ENCODE measurements around the gene IGSF3. TPM values are rescaled to one million over a fixed set of nuclear protein-coding genes. Genes with fewer than 3 reads are reported as not detected.

The IGSF3 gene
- polyA plus RNA-seq, 1 donor (not counting 4 experiments of a cell fraction or from before 2014, with no cell fraction given) = 47.4 TPM

DNA sequence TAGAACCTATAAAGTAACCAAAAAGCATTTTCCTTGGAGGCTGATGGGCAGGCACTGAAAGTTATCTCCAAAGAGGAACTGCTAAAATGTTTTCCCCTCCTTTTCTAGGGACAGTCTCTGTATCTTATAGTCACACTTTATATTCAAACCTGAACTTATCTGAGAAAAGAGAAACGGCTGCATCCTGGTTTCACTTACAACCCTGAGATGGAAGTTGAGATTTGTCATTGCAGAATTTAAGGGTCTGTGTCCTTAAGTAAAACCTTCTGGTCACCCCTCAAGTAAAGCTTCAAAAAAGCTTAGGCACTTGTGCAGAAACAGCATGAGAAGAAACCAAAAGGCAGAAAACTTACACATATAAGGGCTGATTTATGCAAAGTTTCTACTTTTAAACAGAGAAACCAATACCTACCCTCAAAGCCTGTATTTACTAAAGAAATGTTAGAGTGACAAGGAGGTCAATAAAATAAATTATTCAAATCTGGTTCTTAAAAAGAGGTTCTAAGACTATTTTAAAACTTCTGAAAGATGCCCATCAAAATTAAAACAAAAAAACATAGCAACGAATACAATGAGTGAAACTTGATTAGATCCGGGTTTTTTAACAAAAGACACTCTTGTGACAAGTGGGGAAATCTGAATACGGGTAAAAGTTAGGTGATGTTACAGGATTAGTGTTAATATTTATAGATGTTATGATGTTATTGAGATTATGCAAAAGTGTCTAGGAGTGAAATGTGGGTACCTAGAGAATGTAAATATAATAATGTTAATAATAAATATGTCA is 106.6 kb downstream of the IGSF3 start:
- Histone ChIP-seq H3K9me1 (ENCODE audit: control insufficient read depth, extremely low read depth, insufficient read depth, low read length) (no peaks in the 10 kb centered on the region), H4K20me1 (ENCODE audit: control insufficient read depth, extremely low read depth, insufficient read depth, low read length) (no peaks in the 10 kb centered on the region), H3K4me3 (ENCODE audit: control insufficient read depth in 2 of 3, extremely low read depth in 1 of 3, insufficient read depth in 2 of 3, low read depth in 1 of 3, low read length in 3 of 3) (no peak overlapping the region), H3K4me1 (ENCODE audit: control insufficient read depth, extremely low read depth, insufficient read depth, low read length) (peaks cover 12% of the 10 kb centered on the region), H3K79me2 (ENCODE audit: control insufficient read depth, insufficient read depth, low read length) (peaks cover 30% of the 10 kb centered on the region), H3K27me3 (ENCODE audit: control insufficient read depth, extremely low read depth, insufficient read depth, low read length) (no peaks in the 10 kb centered on the region), H3K9me3 (ENCODE audit: control insufficient read depth, low read depth, low read length) (peaks cover 2% of the 10 kb centered on the region), H2AFZ (ENCODE audit: control insufficient read depth, low read length) (no peak overlapping the region), H3K36me3 (ENCODE audit: control insufficient read depth in 2 of 2, extremely low read depth in 1 of 2, insufficient read depth in 2 of 2, low read length in 2 of 2) (peaks cover 0 to 3% of the 10 kb centered on the region in 2 experiments), H3K9ac (ENCODE audit: control insufficient read depth, extremely low read depth, insufficient read depth, low read length) (no peak overlapping the region), H3K4me2 (ENCODE audit: control insufficient read depth, extremely low read depth, insufficient read depth, low read depth, low read length) (no peak overlapping the region), H3K27ac (ENCODE audit: control insufficient read depth, insufficient read depth, low read length) (no peak overlapping the region)
- dilution Hi-C loops (cut with MboI; ENCODE audit: extremely low pct_ligation_motif_present, low sequenced_read_pairs) = no loop called here
- FAIRE-seq = no peak
- TF ChIP-seq, protein P1, sequence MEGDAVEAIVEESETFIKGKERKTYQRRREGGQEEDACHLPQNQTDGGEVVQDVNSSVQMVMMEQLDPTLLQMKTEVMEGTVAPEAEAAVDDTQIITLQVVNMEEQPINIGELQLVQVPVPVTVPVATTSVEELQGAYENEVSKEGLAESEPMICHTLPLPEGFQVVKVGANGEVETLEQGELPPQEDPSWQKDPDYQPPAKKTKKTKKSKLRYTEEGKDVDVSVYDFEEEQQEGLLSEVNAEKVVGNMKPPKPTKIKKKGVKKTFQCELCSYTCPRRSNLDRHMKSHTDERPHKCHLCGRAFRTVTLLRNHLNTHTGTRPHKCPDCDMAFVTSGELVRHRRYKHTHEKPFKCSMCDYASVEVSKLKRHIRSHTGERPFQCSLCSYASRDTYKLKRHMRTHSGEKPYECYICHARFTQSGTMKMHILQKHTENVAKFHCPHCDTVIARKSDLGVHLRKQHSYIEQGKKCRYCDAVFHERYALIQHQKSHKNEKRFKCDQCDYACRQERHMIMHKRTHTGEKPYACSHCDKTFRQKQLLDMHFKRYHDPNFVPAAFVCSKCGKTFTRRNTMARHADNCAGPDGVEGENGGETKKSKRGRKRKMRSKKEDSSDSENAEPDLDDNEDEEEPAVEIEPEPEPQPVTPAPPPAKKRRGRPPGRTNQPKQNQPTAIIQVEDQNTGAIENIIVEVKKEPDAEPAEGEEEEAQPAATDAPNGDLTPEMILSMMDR (optimal IDR thresholded peaks at IDR 0.05 in 1 of 3, IDR thresholded peaks at IDR 0.05 in 1 of 3, conservative IDR thresholded peaks at IDR 0.05 in 1 of 3; ENCODE audit: extremely low read depth in 1 of 3, insufficient read depth in 2 of 3, low read length in 3 of 3) = no peak
- no peak for TF ChIP-seq EZH2 (IDR thresholded peaks at IDR 0.05; ENCODE audit: low read length)
- DNase-seq (ENCODE audit: low read depth, low spot score) = no peak

DNA sequence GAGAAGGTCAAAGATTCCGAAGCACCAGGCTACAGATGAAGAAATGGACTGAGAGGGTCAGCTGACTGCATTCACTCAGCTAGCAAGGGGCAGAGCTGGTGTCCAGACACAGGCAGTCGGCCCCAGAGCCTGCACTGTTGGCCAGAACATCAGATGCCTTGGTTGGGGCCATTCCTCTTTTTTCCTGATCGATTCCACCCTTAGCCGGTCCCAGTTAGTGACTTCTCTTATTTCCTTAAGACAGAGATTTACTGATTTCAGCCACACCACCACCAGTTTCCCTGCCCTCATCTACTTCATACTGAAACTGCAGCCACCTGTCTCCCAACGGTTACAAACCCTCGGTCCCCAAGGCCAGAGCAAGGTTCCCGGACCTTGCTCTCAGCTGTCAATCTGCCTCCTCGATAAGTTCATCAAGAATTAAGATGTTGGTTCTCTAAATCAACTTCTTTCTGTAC is 108.2 kb downstream of the IGSF3 start:
- peaks cover 24% of the 10 kb centered on the region for H3K4me1 ChIP-seq (ENCODE audit: control insufficient read depth, extremely low read depth, insufficient read depth, low read length)
- no peak overlapping the region for H3K27ac ChIP-seq (ENCODE audit: control insufficient read depth, insufficient read depth, low read length)
- no peak overlapping the region for H3K4me2 ChIP-seq (ENCODE audit: control insufficient read depth, extremely low read depth, insufficient read depth, low read depth, low read length)
- dilution Hi-C loops (cut with MboI; ENCODE audit: extremely low pct_ligation_motif_present, low sequenced_read_pairs) = no loop called here
- no peaks in the 10 kb centered on the region for H3K27me3 ChIP-seq (ENCODE audit: control insufficient read depth, extremely low read depth, insufficient read depth, low read length)
- H3K36me3 ChIP-seq (ENCODE audit: control insufficient read depth in 2 of 2, extremely low read depth in 1 of 2, insufficient read depth in 2 of 2, low read length in 2 of 2) = peaks cover 0 to 3% of the 10 kb centered on the region in 2 experiments
- peaks cover 2% of the 10 kb centered on the region for H3K9me3 ChIP-seq (ENCODE audit: control insufficient read depth, low read depth, low read length)
- H3K9me1 ChIP-seq (ENCODE audit: control insufficient read depth, extremely low read depth, insufficient read depth, low read length) = no peaks in the 10 kb centered on the region
- no peak for DNase-seq (ENCODE audit: low read depth, low spot score)
- H2AFZ ChIP-seq (ENCODE audit: control insufficient read depth, low read length) = no peak overlapping the region
- FAIRE-seq = no peak
- H3K79me2 ChIP-seq (ENCODE audit: control insufficient read depth, insufficient read depth, low read length) = peaks cover 27% of the 10 kb centered on the region
- no peaks in the 10 kb centered on the region for H4K20me1 ChIP-seq (ENCODE audit: control insufficient read depth, extremely low read depth, insufficient read depth, low read length)
- TF ChIP-seq EZH2 (IDR thresholded peaks at IDR 0.05; ENCODE audit: low read length) = no peak
- TF ChIP-seq, protein P1 (optimal IDR thresholded peaks at IDR 0.05 in 1 of 3, IDR thresholded peaks at IDR 0.05 in 1 of 3, conservative IDR thresholded peaks at IDR 0.05 in 1 of 3; ENCODE audit: extremely low read depth in 1 of 3, insufficient read depth in 2 of 3, low read length in 3 of 3) = no peak
- H3K4me3 ChIP-seq (ENCODE audit: control insufficient read depth in 2 of 3, extremely low read depth in 1 of 3, insufficient read depth in 2 of 3, low read depth in 1 of 3, low read length in 3 of 3) = no peak overlapping the region
- no peak overlapping the region for H3K9ac ChIP-seq (ENCODE audit: control insufficient read depth, extremely low read depth, insufficient read depth, low read length)

Measured in keratinocyte (primary cell).